ENCODE measurements around the gene UBQLNL.

DNA sequence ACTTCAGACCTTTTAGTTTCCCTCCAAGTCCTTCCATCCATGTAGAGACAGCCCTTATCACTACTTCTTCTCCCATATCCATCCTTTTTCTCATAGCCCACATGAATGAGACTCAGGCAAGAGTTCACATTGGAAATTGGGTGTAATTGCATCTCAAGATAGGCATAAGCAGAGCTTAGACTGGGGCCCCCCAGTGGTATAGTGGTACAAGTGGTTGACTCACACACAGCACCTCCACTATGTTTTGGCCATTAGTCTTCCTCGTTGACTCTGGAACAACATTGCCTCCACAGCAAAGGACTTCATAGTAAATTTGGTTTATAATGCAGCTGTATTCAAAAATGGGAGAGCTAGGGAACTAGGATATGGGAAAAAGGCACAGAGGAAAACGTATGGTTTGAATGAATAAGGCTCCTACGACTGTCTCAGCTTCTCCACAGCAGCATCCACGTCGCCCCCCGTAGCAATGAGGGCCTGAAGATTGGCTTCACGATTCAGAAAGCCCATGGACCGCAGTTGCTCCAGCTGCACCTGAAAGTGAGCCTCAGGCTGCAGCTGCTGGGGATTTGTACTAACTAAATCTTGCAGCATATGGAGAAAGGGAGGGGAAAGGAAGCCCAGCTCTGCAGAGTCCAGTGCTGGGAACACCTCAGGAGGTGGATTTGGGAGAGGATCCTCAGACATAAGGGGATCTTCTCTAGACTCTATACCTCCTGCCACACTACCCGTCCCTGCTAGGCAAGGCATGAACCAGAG lies 9.1 kb downstream of the UBQLNL start:
- TF ChIP-seq RFX5 (IDR thresholded peaks at IDR 0.05; ENCODE audit: low read depth, low read length) (no peak), MXI1 (IDR thresholded peaks at IDR 0.05; ENCODE audit: low read depth, low read length) (no peak), TAF1 (IDR thresholded peaks at IDR 0.05; ENCODE audit: borderline replicate concordance, low read depth, low read length) (no peak), EED (IDR thresholded peaks at IDR 0.05; ENCODE audit: low read depth) (no peak)
- TF ChIP-seq, protein P1, sequence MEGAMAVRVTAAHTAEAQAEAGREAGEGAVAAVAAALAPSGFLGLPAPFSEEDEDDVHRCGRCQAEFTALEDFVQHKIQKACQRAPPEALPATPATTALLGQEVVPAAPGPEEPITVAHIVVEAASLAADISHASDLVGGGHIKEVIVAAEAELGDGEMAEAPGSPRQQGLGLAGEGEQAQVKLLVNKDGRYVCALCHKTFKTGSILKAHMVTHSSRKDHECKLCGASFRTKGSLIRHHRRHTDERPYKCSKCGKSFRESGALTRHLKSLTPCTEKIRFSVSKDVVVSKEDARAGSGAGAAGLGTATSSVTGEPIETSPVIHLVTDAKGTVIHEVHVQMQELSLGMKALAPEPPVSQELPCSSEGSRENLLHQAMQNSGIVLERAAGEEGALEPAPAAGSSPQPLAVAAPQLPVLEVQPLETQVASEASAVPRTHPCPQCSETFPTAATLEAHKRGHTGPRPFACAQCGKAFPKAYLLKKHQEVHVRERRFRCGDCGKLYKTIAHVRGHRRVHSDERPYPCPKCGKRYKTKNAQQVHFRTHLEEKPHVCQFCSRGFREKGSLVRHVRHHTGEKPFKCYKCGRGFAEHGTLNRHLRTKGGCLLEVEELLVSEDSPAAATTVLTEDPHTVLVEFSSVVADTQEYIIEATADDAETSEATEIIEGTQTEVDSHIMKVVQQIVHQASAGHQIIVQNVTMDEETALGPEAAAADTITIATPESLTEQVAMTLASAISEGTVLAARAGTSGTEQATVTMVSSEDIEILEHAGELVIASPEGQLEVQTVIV (IDR thresholded peaks at IDR 0.05; ENCODE audit: borderline replicate concordance, partially characterized antibody) = no peak
- TF ChIP-seq, protein P2, sequence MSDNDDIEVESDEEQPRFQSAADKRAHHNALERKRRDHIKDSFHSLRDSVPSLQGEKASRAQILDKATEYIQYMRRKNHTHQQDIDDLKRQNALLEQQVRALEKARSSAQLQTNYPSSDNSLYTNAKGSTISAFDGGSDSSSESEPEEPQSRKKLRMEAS (IDR thresholded peaks at IDR 0.05; ENCODE audit: low read depth, low read length) = no peak
- TF ChIP-seq, protein P3, sequence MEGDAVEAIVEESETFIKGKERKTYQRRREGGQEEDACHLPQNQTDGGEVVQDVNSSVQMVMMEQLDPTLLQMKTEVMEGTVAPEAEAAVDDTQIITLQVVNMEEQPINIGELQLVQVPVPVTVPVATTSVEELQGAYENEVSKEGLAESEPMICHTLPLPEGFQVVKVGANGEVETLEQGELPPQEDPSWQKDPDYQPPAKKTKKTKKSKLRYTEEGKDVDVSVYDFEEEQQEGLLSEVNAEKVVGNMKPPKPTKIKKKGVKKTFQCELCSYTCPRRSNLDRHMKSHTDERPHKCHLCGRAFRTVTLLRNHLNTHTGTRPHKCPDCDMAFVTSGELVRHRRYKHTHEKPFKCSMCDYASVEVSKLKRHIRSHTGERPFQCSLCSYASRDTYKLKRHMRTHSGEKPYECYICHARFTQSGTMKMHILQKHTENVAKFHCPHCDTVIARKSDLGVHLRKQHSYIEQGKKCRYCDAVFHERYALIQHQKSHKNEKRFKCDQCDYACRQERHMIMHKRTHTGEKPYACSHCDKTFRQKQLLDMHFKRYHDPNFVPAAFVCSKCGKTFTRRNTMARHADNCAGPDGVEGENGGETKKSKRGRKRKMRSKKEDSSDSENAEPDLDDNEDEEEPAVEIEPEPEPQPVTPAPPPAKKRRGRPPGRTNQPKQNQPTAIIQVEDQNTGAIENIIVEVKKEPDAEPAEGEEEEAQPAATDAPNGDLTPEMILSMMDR (IDR thresholded peaks at IDR 0.05 in 2 of 3, conservative IDR thresholded peaks at IDR 0.05 in 1 of 3; ENCODE audit: control insufficient read depth in 2 of 3, extremely low read depth in 1 of 3, insufficient read depth in 1 of 3, low read depth in 3 of 3, low read length in 3 of 3) = no peak
- TF ChIP-seq, protein P4, sequence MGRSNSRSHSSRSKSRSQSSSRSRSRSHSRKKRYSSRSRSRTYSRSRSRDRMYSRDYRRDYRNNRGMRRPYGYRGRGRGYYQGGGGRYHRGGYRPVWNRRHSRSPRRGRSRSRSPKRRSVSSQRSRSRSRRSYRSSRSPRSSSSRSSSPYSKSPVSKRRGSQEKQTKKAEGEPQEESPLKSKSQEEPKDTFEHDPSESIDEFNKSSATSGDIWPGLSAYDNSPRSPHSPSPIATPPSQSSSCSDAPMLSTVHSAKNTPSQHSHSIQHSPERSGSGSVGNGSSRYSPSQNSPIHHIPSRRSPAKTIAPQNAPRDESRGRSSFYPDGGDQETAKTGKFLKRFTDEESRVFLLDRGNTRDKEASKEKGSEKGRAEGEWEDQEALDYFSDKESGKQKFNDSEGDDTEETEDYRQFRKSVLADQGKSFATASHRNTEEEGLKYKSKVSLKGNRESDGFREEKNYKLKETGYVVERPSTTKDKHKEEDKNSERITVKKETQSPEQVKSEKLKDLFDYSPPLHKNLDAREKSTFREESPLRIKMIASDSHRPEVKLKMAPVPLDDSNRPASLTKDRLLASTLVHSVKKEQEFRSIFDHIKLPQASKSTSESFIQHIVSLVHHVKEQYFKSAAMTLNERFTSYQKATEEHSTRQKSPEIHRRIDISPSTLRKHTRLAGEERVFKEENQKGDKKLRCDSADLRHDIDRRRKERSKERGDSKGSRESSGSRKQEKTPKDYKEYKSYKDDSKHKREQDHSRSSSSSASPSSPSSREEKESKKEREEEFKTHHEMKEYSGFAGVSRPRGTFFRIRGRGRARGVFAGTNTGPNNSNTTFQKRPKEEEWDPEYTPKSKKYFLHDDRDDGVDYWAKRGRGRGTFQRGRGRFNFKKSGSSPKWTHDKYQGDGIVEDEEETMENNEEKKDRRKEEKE (IDR thresholded peaks at IDR 0.05) = no peak
- TF ChIP-seq, protein P5, sequence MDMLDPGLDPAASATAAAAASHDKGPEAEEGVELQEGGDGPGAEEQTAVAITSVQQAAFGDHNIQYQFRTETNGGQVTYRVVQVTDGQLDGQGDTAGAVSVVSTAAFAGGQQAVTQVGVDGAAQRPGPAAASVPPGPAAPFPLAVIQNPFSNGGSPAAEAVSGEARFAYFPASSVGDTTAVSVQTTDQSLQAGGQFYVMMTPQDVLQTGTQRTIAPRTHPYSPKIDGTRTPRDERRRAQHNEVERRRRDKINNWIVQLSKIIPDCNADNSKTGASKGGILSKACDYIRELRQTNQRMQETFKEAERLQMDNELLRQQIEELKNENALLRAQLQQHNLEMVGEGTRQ (IDR thresholded peaks at IDR 0.05; ENCODE audit: borderline replicate concordance, low read depth, low read length) = no peak
